Heart left ventricle (tissue), 16 donors: ENCODE data around the gene ACVR2B. TPM values are rescaled to one million over a fixed set of nuclear protein-coding genes. Genes with fewer than 3 reads are reported as not detected.
A peak's percentile ranks its signal among the peaks of the same experiment; 100 is the strongest.
"Not testable (repeated sequence)": the region's sequence is repeated elsewhere in the genome, so short reads cannot be mapped to it uniquely, and the experiment has no call there.

Experiments
- ATAC-seq, 4 donors: fragments of 200-7000 bp; cut with Tn5 transposase; one replicate each; pipeline ENCODE4 v1.9.1; 2020 to 2022; ENCODE audit warnings: moderate library complexity in 4 of 4, mild to moderate bottlenecking in 3 of 4, moderate number of reproducible peaks in 1 of 4
- DNase-seq, 5 donors: peaks; one replicate each; pipeline ENCODE4 v3.0.0-alpha.2; 2020
- H3K27ac ChIP-seq, 12 donors: fragments of 200-600 bp; sonication (generic) in 4 of 12; one replicate each; pipeline versions ENCODE4 v1.5.0 to v1.8.0; 2016 to 2022; ENCODE audit warnings: mild to moderate bottlenecking in 2 of 12
- H3K27me3 ChIP-seq, 9 donors: fragments of 200-600 bp; sonication (generic) in 2 of 9; one replicate each; pipeline versions ENCODE4 v1.5.1 to v1.8.0; 2016 to 2022; ENCODE audit warnings: mild to moderate bottlenecking in 3 of 9
- H3K36me3 ChIP-seq, 9 donors: fragments of 200-600 bp; sonication (generic) in 2 of 9; one replicate each; pipeline versions ENCODE4 v1.5.0 to v1.8.0; 2018 to 2022; ENCODE audit warnings: mild to moderate bottlenecking in 2 of 9
- H3K4me1 ChIP-seq, 12 donors: fragments of 200-600 bp; sonication (generic) in 4 of 12; one replicate each; pipeline versions ENCODE4 v1.5.0 to v1.8.0; 2016 to 2022; ENCODE audit warnings: mild to moderate bottlenecking in 3 of 12
- H3K4me3 ChIP-seq, 12 donors: fragments of 200-600 bp; sonication (generic) in 4 of 12; one replicate each; pipeline versions ENCODE4 v1.5.0 to v1.8.0; 2017 to 2022; ENCODE audit warnings: mild to moderate bottlenecking in 9 of 12, moderate library complexity in 4 of 12
- H3K9me3 ChIP-seq, 12 donors: fragments of 200-600 bp; sonication (generic) in 4 of 12; one replicate each; pipeline versions ENCODE4 v1.5.0 to v1.8.0; 2016 to 2022; ENCODE audit warnings: mild to moderate bottlenecking in 1 of 12
- CTCF ChIP-seq, 12 donors: fragments of 200-600 bp; sonication (generic) in 4 of 12; IDR thresholded peaks; one replicate each; pipeline versions ENCODE4 v1.5.0 to v1.8.0; 2018 to 2022; ENCODE audit warnings: antibody characterized with exemption in 12 of 12, mild to moderate bottlenecking in 5 of 12
- POLR2A ChIP-seq, 2 donors: fragments of 450-650 bp; IDR thresholded peaks; one replicate each; pipeline ENCODE4 v1.6.1; 2017; ENCODE audit warnings: antibody characterized with exemption in 2 of 2, mild to moderate bottlenecking in 2 of 2, moderate library complexity in 2 of 2
- WGBS, 4 donors: extraction: QIAGEN DNeasy Blood & Tissue Kit in 2 of 4; methylation state at CpG; one replicate each; pipeline versions ENCODE4 v1.1.5 to v1.1.7; 2013 to 2018; 5-methylcytosine and 5-hydroxymethylcytosine counted together
- intact Hi-C, 10 donors: fragments of 100-400 bp; cut with DNase I; formaldehyde crosslinking; loops; one replicate each; pipeline versions ENCODE4 v1.11.1 to v1.14.2; 2022
- long read RNA-seq, 3 donors: library from polyadenylated mRNA; unstranded; transcript quantifications; one replicate each; pipeline ENCODE4 v2.0.0, GENCODE V29; 2020 to 2021
- polyA plus RNA-seq, 2 donors: library from polyadenylated mRNA; stranded (reverse); fragments of 200-250 nt; gene quantifications; one replicate each; pipeline ENCODE4 v1.2.3, GENCODE V29; 2013
- total RNA-seq, 9 donors: library from RNA; depleted of rRNA in 2 of 9; stranded (reverse); fragments of >200 nt in 2 of 9; fragmentation: NEBNext Ultra II Directional in 3 of 9; extraction: Animal tissue kit (Norgen Biotek cat#: 25700) in 3 of 9; gene quantifications; one replicate each; pipeline versions ENCODE4 v1.1.0 to v1.2.4, GENCODE V29; 2016 to 2023
- donor health status: ischemic (EF 13 %, LVEDD 7.1; RV severe dilation, severe dysfunction).
- donor health status: healthy with polysubstance abuse.
- donor health status: DM: no; HTN: yes; CAD: no.
- donor health status: DM: no; HTN: no; CAD: no.
- donor health status: ischemic (EF 25% LVEDD 6.9; RV normal size, moderate dysfunction).
- donor health status: ischemic (EF 25% LVEDD 5.7; RV mildly dilated, moderate dysfunction).
- donor health status: healthy.
- donor health status: DM: yes; HTN: yes; CAD: no.
- donor health status: ischemic (EF 35%, LVEDD 5.7; RV mildly dilated, moderate dysfunction).
- donor health status: nonischemic (EF 11% LVEDD 7.7; RV severe dilation, severe dysfunction).
- donor health status: DM: yes; HTN: yes; CAD: no.
- donor health status: PGD.
- donor health status: ischemic (EF 29% LVEDD 5.4; RV normal size, mild dysfunction).
- donor health status: nonischemic (EF 23%, LVEDD 6.1; RV moderate dilation, normal function).

The ACVR2B gene
- total RNA-seq (10 to 100 TPM in 1 of 9 donors, 1 to 10 TPM in 8; 3.5 to 12.4 (median 6.2) TPM), polyA plus RNA-seq (1 to 10 TPM; 1.3 to 1.5 TPM)
- long read RNA-seq, donor 1, full-length matches to known transcripts, result 5 of 7 reads
- long read RNA-seq, donor 1, partial matches to known transcripts, result 0 of 7 reads
- long read RNA-seq, donor 1, other reads (novel, unspliced or antisense), result 2 of 7 reads
- long read RNA-seq, donor 2, partial matches to known transcripts, result 2 of 3 reads
- long read RNA-seq, donor 2, other reads (novel, unspliced or antisense), result 1 of 3 reads
- long read RNA-seq, donor 3, full-length matches to known transcripts, result 2 of 3 reads
- long read RNA-seq, donor 3, partial matches to known transcripts, result 0 of 3 reads
- long read RNA-seq, donor 3, other reads (novel, unspliced or antisense), result 1 of 3 reads

- no peak for TF ChIP-seq CTCF (IDR thresholded peaks at IDR 0.05)
- TF ChIP-seq POLR2A (IDR thresholded peaks at IDR 0.05), result no peak
Measured at GRCh38 chr3:38453075-38453912, at the start of gene ACVR2B. Gene ACVR2B, plus strand, starts transcription at chr3:38453890. Its CDS starts 433 bp downstream, at chr3:38454323.

GRCh38 chr3:38404286-38404685 is 49.4 kb upstream of the ACVR2B start:
- Histone ChIP-seq H3K4me3 (no peak overlapping the region), H3K36me3 (peaks cover 0 to 29% (median 4%) of the 10 kb centered on the region in 9 donors), H3K27ac (no peak overlapping the region), H3K27me3 (no peaks in the 10 kb centered on the region), H3K9me3 (no peaks in the 10 kb centered on the region), H3K4me1 (no peaks in the 10 kb centered on the region)
- DNase-seq (peak in 3 of 5 donors; percentile 10 to 60 (median 50)), ATAC-seq (peak; percentile 47 to 91 (median 86))
- TF ChIP-seq POLR2A (IDR thresholded peaks at IDR 0.05) (no peak), CTCF (IDR thresholded peaks at IDR 0.05) (no peak)
- intact Hi-C loops, result no loop called here
- 71 to 97% (median 75%) methylated on average over 5 of the region's 5 CpGs for WGBS, 4 donors

More at GRCh38 chr3:38453075-38453912, at the start of gene ACVR2B:
- H3K36me3 ChIP-seq, result no peaks in the 10 kb centered on the region
- H3K9me3 ChIP-seq, result no peaks in the 10 kb centered on the region
- peak within 1 kb of the TSS; percentile 75 to 95 (median 82) for H3K27ac ChIP-seq
- intact Hi-C loops, result loop anchor here in 2 of 10 donors (5.0 to 10.0 kb wide), 2 partner anchors 316 to 318 kb away; partner anchors contain the start of genes ACAA1 (in 2 of the 2) and MYD88 (in 2 of the 2)
- DNase-seq, result peak; percentile 87 to 96 (median 92)
- ATAC-seq, result peak; percentile 86 to 93 (median 90)
- WGBS, 4 donors, result 6 to 36% (median 13%) methylated on average over 11 to 48 of the region's 48 CpGs
- H3K27me3 ChIP-seq, result peaks cover 0 to 9% (median 0%) of the 10 kb centered on the region in 9 donors
- H3K4me3 ChIP-seq, result peak within 1 kb of the TSS; percentile 76 to 98 (median 89)
- peaks cover 0 to 38% (median 24%) of the 10 kb centered on the region in 12 donors for H3K4me1 ChIP-seq

GRCh38 chr3:38411591-38411990 is 42.1 kb upstream of the ACVR2B start:
- TF ChIP-seq POLR2A (IDR thresholded peaks at IDR 0.05), result no peak
- no peak for TF ChIP-seq CTCF (IDR thresholded peaks at IDR 0.05)
- no peak overlapping the region for H3K4me3 ChIP-seq
- no peaks in the 10 kb centered on the region for H3K36me3 ChIP-seq
- intact Hi-C loops, result no loop called here
- H3K9me3 ChIP-seq, result no peaks in the 10 kb centered on the region
- H3K27ac ChIP-seq, result no peak overlapping the region
- no peaks in the 10 kb centered on the region for H3K4me1 ChIP-seq
- 63 to 76% (median 68%) methylated on average over 1 of the region's 1 CpG for WGBS, 4 donors
- DNase-seq, result no peak
- no peak for ATAC-seq
- H3K27me3 ChIP-seq, result no peaks in the 10 kb centered on the region

GRCh38 chr3:38420758-38421157 is 32.9 kb upstream of the ACVR2B start:
- H3K4me1 ChIP-seq, intact Hi-C loops, H3K4me3 ChIP-seq, H3K9me3 ChIP-seq, H3K27me3 ChIP-seq, ATAC-seq, H3K27ac ChIP-seq, H3K36me3 ChIP-seq, DNase-seq: not testable (repeated sequence)
- WGBS, 4 donors, result 70 to 86% (median 77%) methylated on average over 5 of the region's 5 CpGs
